ENCODE data around the gene MAP7D3. TPM values are rescaled to one million over a fixed set of nuclear protein-coding genes. Genes with fewer than 3 reads are reported as not detected.

Gene MAP7D3
- total and polyA plus RNA-seq, 9 of the 15 experiments (the other 6 are each of a cell fraction or from before 2014, with no cell fraction given), result 9.4 to 27.7 (median 14.0) TPM

DNA sequence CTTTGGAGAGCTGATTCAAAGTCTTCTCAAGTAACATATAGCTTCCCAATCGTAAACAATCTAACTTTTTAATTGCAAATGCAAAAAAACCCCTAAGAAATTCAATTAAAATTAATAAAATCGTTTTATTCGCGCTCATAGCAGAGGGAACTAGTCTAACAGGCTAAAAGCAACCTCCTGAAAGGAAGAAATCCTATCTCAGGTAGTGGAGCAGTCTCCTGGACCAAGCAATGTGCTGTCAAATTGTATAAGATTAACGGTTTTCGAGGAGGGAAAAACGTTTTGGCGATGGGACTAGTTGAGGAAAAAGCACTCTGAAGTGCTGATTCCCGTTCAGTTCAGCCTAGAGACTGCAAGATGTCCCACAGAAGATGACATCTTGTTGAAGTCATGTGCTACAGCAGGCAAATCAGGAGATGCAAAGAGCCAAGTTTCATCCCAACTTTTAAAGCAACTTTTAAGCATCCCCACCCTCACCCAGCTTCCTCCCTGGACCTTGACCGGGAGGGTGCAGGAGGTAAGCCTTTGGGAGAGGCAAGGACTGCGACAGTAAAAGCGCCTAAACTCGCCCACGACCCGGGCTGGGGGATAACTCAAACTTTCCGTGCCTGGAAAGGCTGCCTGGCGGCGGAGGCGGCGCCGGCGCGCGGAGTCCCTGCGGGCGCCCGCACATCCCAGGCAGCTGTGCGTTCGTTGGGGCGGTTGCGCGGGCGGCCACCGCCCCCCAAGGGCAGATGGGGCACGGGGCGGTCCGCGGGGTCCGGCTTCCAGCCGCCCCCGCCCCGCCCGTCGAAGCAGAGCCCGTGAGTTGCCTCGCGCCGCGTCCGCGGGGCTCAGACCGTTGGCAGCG lies 784 bp downstream of the MAP7D3 start (continued):
- TF ChIP-seq, protein P1, sequence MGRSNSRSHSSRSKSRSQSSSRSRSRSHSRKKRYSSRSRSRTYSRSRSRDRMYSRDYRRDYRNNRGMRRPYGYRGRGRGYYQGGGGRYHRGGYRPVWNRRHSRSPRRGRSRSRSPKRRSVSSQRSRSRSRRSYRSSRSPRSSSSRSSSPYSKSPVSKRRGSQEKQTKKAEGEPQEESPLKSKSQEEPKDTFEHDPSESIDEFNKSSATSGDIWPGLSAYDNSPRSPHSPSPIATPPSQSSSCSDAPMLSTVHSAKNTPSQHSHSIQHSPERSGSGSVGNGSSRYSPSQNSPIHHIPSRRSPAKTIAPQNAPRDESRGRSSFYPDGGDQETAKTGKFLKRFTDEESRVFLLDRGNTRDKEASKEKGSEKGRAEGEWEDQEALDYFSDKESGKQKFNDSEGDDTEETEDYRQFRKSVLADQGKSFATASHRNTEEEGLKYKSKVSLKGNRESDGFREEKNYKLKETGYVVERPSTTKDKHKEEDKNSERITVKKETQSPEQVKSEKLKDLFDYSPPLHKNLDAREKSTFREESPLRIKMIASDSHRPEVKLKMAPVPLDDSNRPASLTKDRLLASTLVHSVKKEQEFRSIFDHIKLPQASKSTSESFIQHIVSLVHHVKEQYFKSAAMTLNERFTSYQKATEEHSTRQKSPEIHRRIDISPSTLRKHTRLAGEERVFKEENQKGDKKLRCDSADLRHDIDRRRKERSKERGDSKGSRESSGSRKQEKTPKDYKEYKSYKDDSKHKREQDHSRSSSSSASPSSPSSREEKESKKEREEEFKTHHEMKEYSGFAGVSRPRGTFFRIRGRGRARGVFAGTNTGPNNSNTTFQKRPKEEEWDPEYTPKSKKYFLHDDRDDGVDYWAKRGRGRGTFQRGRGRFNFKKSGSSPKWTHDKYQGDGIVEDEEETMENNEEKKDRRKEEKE (IDR thresholded peaks at IDR 0.05; ENCODE audit: borderline replicate concordance in 1 of 2, control insufficient read depth in 1 of 2, low read depth in 2 of 2, low read length in 1 of 2), result no peak
- TF ChIP-seq RBFOX2 (IDR thresholded peaks at IDR 0.05; ENCODE audit: low read depth, low read length), result no peak
- no peak for TF ChIP-seq PPARD (CRISPR knock-in tag; IDR thresholded peaks at IDR 0.05)
- no peak for TF ChIP-seq ZNF24 (IDR thresholded peaks at IDR 0.05)
- TF ChIP-seq, protein P2, sequence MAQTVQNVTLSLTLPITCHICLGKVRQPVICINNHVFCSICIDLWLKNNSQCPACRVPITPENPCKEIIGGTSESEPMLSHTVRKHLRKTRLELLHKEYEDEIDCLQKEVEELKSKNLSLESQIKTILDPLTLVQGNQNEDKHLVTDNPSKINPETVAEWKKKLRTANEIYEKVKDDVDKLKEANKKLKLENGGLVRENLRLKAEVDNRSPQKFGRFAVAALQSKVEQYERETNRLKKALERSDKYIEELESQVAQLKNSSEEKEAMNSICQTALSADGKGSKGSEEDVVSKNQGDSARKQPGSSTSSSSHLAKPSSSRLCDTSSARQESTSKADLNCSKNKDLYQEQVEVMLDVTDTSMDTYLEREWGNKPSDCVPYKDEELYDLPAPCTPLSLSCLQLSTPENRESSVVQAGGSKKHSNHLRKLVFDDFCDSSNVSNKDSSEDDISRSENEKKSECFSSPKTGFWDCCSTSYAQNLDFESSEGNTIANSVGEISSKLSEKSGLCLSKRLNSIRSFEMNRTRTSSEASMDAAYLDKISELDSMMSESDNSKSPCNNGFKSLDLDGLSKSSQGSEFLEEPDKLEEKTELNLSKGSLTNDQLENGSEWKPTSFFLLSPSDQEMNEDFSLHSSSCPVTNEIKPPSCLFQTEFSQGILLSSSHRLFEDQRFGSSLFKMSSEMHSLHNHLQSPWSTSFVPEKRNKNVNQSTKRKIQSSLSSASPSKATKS (CRISPR knock-in tag; IDR thresholded peaks at IDR 0.05), result no peak
- TF ChIP-seq, protein P3, sequence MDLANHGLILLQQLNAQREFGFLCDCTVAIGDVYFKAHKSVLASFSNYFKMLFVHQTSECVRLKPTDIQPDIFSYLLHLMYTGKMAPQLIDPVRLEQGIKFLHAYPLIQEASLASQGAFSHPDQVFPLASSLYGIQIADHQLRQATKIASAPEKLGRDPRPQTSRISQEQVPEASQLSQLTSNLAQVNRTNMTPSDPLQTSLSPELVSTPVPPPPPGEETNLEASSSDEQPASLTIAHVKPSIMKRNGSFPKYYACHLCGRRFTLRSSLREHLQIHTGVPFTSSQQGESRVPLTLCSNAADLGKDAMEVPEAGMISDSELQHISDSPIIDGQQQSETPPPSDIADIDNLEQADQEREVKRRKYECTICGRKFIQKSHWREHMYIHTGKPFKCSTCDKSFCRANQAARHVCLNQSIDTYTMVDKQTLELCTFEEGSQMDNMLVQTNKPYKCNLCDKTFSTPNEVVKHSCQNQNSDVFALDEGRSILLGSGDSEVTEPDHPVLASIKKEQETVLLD (IDR thresholded peaks at IDR 0.05), result no peak
- TF ChIP-seq, protein P4, sequence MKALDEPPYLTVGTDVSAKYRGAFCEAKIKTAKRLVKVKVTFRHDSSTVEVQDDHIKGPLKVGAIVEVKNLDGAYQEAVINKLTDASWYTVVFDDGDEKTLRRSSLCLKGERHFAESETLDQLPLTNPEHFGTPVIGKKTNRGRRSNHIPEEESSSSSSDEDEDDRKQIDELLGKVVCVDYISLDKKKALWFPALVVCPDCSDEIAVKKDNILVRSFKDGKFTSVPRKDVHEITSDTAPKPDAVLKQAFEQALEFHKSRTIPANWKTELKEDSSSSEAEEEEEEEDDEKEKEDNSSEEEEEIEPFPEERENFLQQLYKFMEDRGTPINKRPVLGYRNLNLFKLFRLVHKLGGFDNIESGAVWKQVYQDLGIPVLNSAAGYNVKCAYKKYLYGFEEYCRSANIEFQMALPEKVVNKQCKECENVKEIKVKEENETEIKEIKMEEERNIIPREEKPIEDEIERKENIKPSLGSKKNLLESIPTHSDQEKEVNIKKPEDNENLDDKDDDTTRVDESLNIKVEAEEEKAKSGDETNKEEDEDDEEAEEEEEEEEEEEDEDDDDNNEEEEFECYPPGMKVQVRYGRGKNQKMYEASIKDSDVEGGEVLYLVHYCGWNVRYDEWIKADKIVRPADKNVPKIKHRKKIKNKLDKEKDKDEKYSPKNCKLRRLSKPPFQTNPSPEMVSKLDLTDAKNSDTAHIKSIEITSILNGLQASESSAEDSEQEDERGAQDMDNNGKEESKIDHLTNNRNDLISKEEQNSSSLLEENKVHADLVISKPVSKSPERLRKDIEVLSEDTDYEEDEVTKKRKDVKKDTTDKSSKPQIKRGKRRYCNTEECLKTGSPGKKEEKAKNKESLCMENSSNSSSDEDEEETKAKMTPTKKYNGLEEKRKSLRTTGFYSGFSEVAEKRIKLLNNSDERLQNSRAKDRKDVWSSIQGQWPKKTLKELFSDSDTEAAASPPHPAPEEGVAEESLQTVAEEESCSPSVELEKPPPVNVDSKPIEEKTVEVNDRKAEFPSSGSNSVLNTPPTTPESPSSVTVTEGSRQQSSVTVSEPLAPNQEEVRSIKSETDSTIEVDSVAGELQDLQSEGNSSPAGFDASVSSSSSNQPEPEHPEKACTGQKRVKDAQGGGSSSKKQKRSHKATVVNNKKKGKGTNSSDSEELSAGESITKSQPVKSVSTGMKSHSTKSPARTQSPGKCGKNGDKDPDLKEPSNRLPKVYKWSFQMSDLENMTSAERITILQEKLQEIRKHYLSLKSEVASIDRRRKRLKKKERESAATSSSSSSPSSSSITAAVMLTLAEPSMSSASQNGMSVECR (CRISPR knock-in tag; IDR thresholded peaks at IDR 0.05), result 0 out of 2 replicates have a peak, but pooled peaks have one; percentile 29
- no peak for TF ChIP-seq FOXJ3 (CRISPR knock-in tag; IDR thresholded peaks at IDR 0.05)
- TF ChIP-seq SNRNP70 (optimal IDR thresholded peaks at IDR 0.05; ENCODE audit: low read depth, low read length), result no peak
- TF ChIP-seq XRCC4 (IDR thresholded peaks at IDR 0.05; ENCODE audit: extremely low read depth, insufficient read depth, insufficient read length), result no peak
- TF ChIP-seq, protein P5, sequence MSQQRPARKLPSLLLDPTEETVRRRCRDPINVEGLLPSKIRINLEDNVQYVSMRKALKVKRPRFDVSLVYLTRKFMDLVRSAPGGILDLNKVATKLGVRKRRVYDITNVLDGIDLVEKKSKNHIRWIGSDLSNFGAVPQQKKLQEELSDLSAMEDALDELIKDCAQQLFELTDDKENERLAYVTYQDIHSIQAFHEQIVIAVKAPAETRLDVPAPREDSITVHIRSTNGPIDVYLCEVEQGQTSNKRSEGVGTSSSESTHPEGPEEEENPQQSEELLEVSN (IDR thresholded peaks at IDR 0.05; ENCODE audit: borderline replicate concordance in 1 of 2, extremely low read depth in 1 of 2, insufficient read depth in 1 of 2, insufficient read length in 1 of 2, low read depth in 1 of 2, low read length in 1 of 2, poor library complexity in 1 of 2, severe bottlenecking in 1 of 2), result peak in 1 of 2 experiments; percentile 14
- TF ChIP-seq BACH1 (tag; IDR thresholded peaks at IDR 0.05), result no peak
